ENCODE data around the gene PTPRH.
"Not testable (repeated sequence)": the region's sequence is repeated elsewhere in the genome, so short reads cannot be mapped to it uniquely, and the experiment has no call there.

PTPRH gene

GRCh38 chr19:55209693-55210472 lies 582 bp upstream of the PTPRH start:
- peak overlapping the region; percentile 93 for H3K27ac ChIP-seq
- ChIA-PET CTCF (no interaction called here), POLR2A (ENCODE audit: low non-redundant PET) (interaction anchor here (0.5 to 1.1 kb wide), 3 partner anchors 43 to 377 kb away, joined by 3 to 8 read pairs (median 3); partner anchors contain the start of gene PPP6R1)
- DNase-seq (ENCODE audit: low spot score) = peak; percentile 83
- TF ChIP-seq CTCF (conservative IDR thresholded peaks at IDR 0.05; ENCODE audit: low read depth) = no peak

- peak; percentile 98 for DNase-seq (ENCODE audit: low spot score)
- TF ChIP-seq CTCF (conservative IDR thresholded peaks at IDR 0.05; ENCODE audit: low read depth) = no peak
- CTCF ChIA-PET = interaction anchor here (0.6 kb wide), 1 partner anchor 261 kb away, joined by 3 read pairs; no protein-coding TSS in a partner anchor
- peak overlapping the region; percentile 82 for H3K27ac ChIP-seq
- POLR2A ChIA-PET (ENCODE audit: low non-redundant PET) = no interaction called here
These were observed 2.4 kb downstream of the PTPRH start for GRCh38 chr19:55206664-55207500.

GRCh38 chr19:55202199-55202598 lies 7.1 kb downstream of the PTPRH start:
- DNase-seq (ENCODE audit: low spot score); H3K27ac ChIP-seq; POLR2A ChIA-PET (ENCODE audit: low non-redundant PET); CTCF ChIA-PET: not testable (repeated sequence)

- H3K27ac ChIP-seq = peak overlapping the region; percentile 75
- ChIA-PET POLR2A (ENCODE audit: low non-redundant PET) (no interaction called here), CTCF (interaction anchor here (0.5 kb wide), 1 partner anchor 254 kb away, joined by 3 read pairs; no protein-coding TSS in a partner anchor)
- TF ChIP-seq CTCF (conservative IDR thresholded peaks at IDR 0.05; ENCODE audit: low read depth) = no peak
- no peak for DNase-seq (ENCODE audit: low spot score)
These were observed 9.6 kb downstream of the PTPRH start for GRCh38 chr19:55199620-55200204.

- DNase-seq (ENCODE audit: low spot score) = no peak
- CTCF ChIA-PET = no interaction called here
- no peak for TF ChIP-seq CTCF (conservative IDR thresholded peaks at IDR 0.05; ENCODE audit: low read depth)
- POLR2A ChIA-PET (ENCODE audit: low non-redundant PET) = no interaction called here
- H3K27ac ChIP-seq = peak overlapping the region; percentile 75
These were observed 10.7 kb downstream of the PTPRH start for GRCh38 chr19:55198651-55199050.

GRCh38 chr19:55197528-55197927 lies 11.8 kb downstream of the PTPRH start:
- no peak for TF ChIP-seq CTCF (conservative IDR thresholded peaks at IDR 0.05; ENCODE audit: low read depth)
- ChIA-PET CTCF (interaction anchor here (1.1 kb wide), 1 partner anchor 8 kb away, joined by 3 read pairs; no protein-coding TSS in a partner anchor), POLR2A (ENCODE audit: low non-redundant PET) (no interaction called here)
- peak overlapping the region; percentile 75 for H3K27ac ChIP-seq
- no peak for DNase-seq (ENCODE audit: low spot score)

Data from RWPE1 (cell line).